SK-N-SH (cell line): Measurements from ENCODE around the gene PPP1R1A.

Experiments
- CTCF ChIP-seq: fragments of 200-600 bp; sonication (generic); IDR thresholded peaks from 2 replicates; pipeline ENCODE4 v1.6.1; 2017; ENCODE audit warnings: antibody characterized with exemption, mild to moderate bottlenecking, moderate library complexity
- EP300 ChIP-seq, 2 experiments: IDR thresholded peaks; 2 replicates each; pipeline versions ENCODE4 v1.4.0 to v1.6.1; 2012; ENCODE audit warnings: borderline replicate concordance in 1 of 2, low read depth in 1 of 2, low read length in 1 of 2
- GABPA ChIP-seq: IDR thresholded peaks from 2 replicates; pipeline ENCODE4 v1.4.0; 2012; ENCODE audit warnings: low read depth, mild to moderate bottlenecking
- JUND ChIP-seq: IDR thresholded peaks from 2 replicates; pipeline ENCODE4 v1.4.0; 2012
- NFIC ChIP-seq: IDR thresholded peaks from 2 replicates; pipeline ENCODE4 v1.4.0; 2012; ENCODE audit warnings: borderline replicate concordance
- POLR2AphosphoS5 ChIP-seq: IDR thresholded peaks from 2 replicates; pipeline ENCODE4 v1.6.1; 2012; ENCODE audit warnings: low read depth, low read length
- RAD21 ChIP-seq: IDR thresholded peaks from 2 replicates; pipeline ENCODE4 v1.6.1; 2012; ENCODE audit warnings: mild to moderate bottlenecking, low read length
- SMC3 ChIP-seq: IDR thresholded peaks from 2 replicates; pipeline ENCODE4 v1.6.1; 2012; ENCODE audit warnings: low read depth, low read length, improper control_type of control experiment
- TAF1 ChIP-seq: IDR thresholded peaks from 2 replicates; pipeline ENCODE4 v1.6.1; 2012; ENCODE audit warnings: low read depth, mild to moderate bottlenecking, low read length, moderate library complexity, borderline replicate concordance
- USF2 ChIP-seq: fragments of 150-350 bp; IDR thresholded peaks from 2 replicates; pipeline ENCODE4 v1.6.1; 2017; ENCODE audit warnings: antibody characterized with exemption, low read length, low read depth, borderline replicate concordance
- TF ChIP-seq, protein P1 (sequence below): IDR thresholded peaks from 2 replicates; pipeline ENCODE4 v1.4.0; 2012; ENCODE audit warnings: low read depth

DNA sequence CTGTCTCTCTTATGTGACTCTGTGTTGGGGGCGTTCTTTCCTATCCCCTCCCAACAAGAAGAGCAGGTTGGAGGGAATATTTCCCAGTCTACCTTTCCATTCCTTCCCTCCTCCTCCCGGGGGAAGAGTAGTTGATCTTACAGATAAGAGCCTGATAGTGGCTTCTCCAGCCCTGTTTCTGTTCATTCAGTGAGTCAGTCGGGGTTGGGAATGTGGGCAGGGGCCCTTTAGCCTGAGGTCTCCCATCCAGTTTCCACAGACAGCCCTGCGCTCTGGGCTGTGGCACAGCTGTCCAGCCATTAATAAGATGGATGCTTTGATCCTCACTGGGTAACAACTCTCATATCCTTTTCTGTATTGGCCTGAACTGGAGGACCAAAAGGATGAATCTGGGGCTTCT, 18.1 kb upstream of the PPP1R1A start:
- TF ChIP-seq TAF1: no peak
- TF ChIP-seq CTCF: no peak
- TF ChIP-seq, protein P1, sequence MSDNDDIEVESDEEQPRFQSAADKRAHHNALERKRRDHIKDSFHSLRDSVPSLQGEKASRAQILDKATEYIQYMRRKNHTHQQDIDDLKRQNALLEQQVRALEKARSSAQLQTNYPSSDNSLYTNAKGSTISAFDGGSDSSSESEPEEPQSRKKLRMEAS: no peak
- no peak for TF ChIP-seq POLR2AphosphoS5
- no peak for TF ChIP-seq NFIC
- TF ChIP-seq JUND: no peak
- TF ChIP-seq GABPA: no peak
- no peak for TF ChIP-seq USF2
- no peak for TF ChIP-seq RAD21
- TF ChIP-seq EP300 (IDR thresholded peaks at IDR 0.05; ENCODE audit: borderline replicate concordance in 1 of 2, low read depth in 1 of 2, low read length in 1 of 2): no peak
- no peak for TF ChIP-seq SMC3
